OCI-LY1 (cell line): Measurements from ENCODE around the gene GJA8.

Experiments used
- H2AFZ ChIP-seq: fragments of 200-600 bp; sonication (generic), shearing (Covaris generic); 2 replicates; pipeline ENCODE4 v1.6.0; 2014; ENCODE audit warnings: antibody characterized with exemption, mild to moderate bottlenecking, low read length
- H3F3A ChIP-seq: fragments of 200-600 bp; sonication (generic), shearing (Covaris generic); 2 replicates; pipeline ENCODE4 v1.6.0; 2014; ENCODE audit warnings: mild to moderate bottlenecking, antibody characterized with exemption, low read length, moderate library complexity; ENCODE audit not compliant: insufficient read depth
- H3K27ac ChIP-seq: fragments of 200-600 bp; sonication (generic); 2 replicates; pipeline ENCODE4 v1.5.1; 2014; ENCODE audit warnings: low read length, mixed run types, mild to moderate bottlenecking, low read depth; ENCODE audit not compliant: poor library complexity, severe bottlenecking
- H3K27me3 ChIP-seq: fragments of 200-600 bp; sonication (generic); 2 replicates; pipeline ENCODE4 v1.6.0; 2014; ENCODE audit warnings: antibody characterized with exemption, mild to moderate bottlenecking, low read length, moderate library complexity; ENCODE audit not compliant: insufficient read depth
- H3K36me3 ChIP-seq: fragments of 200-600 bp; sonication (generic); 2 replicates; pipeline ENCODE4 v1.6.1; 2014; ENCODE audit warnings: mild to moderate bottlenecking, antibody characterized with exemption, low read length, moderate library complexity, mixed read lengths; ENCODE audit not compliant: insufficient read depth
- H3K4me1 ChIP-seq: fragments of 200-600 bp; sonication (generic); 2 replicates; pipeline ENCODE4 v1.5.1; 2014; ENCODE audit warnings: mild to moderate bottlenecking, low read length, moderate library complexity; ENCODE audit not compliant: insufficient read depth, severe bottlenecking
- H3K4me2 ChIP-seq: fragments of 200-600 bp; sonication (generic), shearing (Covaris generic); 2 replicates; pipeline ENCODE4 v1.6.1; 2014; ENCODE audit warnings: low read length
- H3K4me3 ChIP-seq: fragments of 200-600 bp; sonication (generic); 2 replicates; pipeline ENCODE4 v1.5.1; 2014; ENCODE audit warnings: low read length, low read depth, mild to moderate bottlenecking, mixed read lengths; ENCODE audit not compliant: poor library complexity, severe bottlenecking
- H3K79me2 ChIP-seq: fragments of 200-600 bp; shearing (Covaris generic); 2 replicates; pipeline ENCODE4 v1.6.1; 2016; ENCODE audit warnings: mixed run types, low read length, mixed read lengths; ENCODE audit not compliant: insufficient read depth
- H3K9ac ChIP-seq: fragments of 200-600 bp; sonication (generic), shearing (Covaris generic); 2 replicates; pipeline ENCODE4 v1.6.1; 2014; ENCODE audit warnings: mild to moderate bottlenecking, low read length, mixed read lengths
- H3K9me2 ChIP-seq: fragments of 200-600 bp; sonication (generic), shearing (Covaris generic); 2 replicates; pipeline ENCODE4 v1.6.1; 2014; ENCODE audit warnings: low read depth, mild to moderate bottlenecking, low read length, mixed read lengths
- H3K9me3 ChIP-seq: fragments of 200-600 bp; shearing (Covaris generic); 2 replicates; pipeline ENCODE4 v1.6.1; 2014; ENCODE audit warnings: low read length, mixed read lengths
- H4K20me1 ChIP-seq: fragments of 200-600 bp; sonication (generic), shearing (Covaris generic); 2 replicates; pipeline ENCODE4 v1.6.0; 2016; ENCODE audit warnings: mild to moderate bottlenecking, low read length; ENCODE audit not compliant: insufficient read depth
- CTCF ChIP-seq: fragments of 200-600 bp; sonication (generic), shearing (Covaris generic); IDR thresholded peaks from 2 replicates; pipeline ENCODE4 v1.5.1; 2017; ENCODE audit warnings: mild to moderate bottlenecking, antibody characterized with exemption, low read length, moderate library complexity, mixed read lengths
- EZH2 ChIP-seq: fragments of 200-600 bp; sonication (generic), shearing (Covaris generic); IDR thresholded peaks from 2 replicates; pipeline ENCODE4 v1.8.0; 2017; ENCODE audit warnings: borderline replicate concordance, mixed run types, mild to moderate bottlenecking, antibody characterized with exemption, low read length, moderate library complexity, mixed read lengths

GJA8 gene

GRCh38 chr1:147912553-147912952 is 10.0 kb downstream of the GJA8 start:
- no peak overlapping the region for H3K4me2 ChIP-seq
- TF ChIP-seq EZH2 (no peak), CTCF (no peak)
- no peaks in the 10 kb centered on the region for H3K4me1 ChIP-seq
- no peaks in the 10 kb centered on the region for H3K27me3 ChIP-seq
- no peak overlapping the region for H2AFZ ChIP-seq
- H4K20me1 ChIP-seq, result no peaks in the 10 kb centered on the region
- H3K9me2 ChIP-seq, result no peaks in the 10 kb centered on the region
- H3K4me3 ChIP-seq, result no peak overlapping the region
- no peak overlapping the region for H3K27ac ChIP-seq
- H3K9ac ChIP-seq, result no peak overlapping the region
- H3K9me3 ChIP-seq, result no peaks in the 10 kb centered on the region
- H3F3A ChIP-seq, result no peaks in the 10 kb centered on the region
- no peaks in the 10 kb centered on the region for H3K36me3 ChIP-seq
- no peaks in the 10 kb centered on the region for H3K79me2 ChIP-seq

GRCh38 chr1:147913362-147913942 is 10.9 kb downstream of the GJA8 start:
- Histone ChIP-seq H3K27ac (no peak overlapping the region), H3K4me2 (no peak overlapping the region), H2AFZ (no peak overlapping the region)

GRCh38 chr1:147919896-147920295 is 17.3 kb downstream of the GJA8 start:
- Histone ChIP-seq H2AFZ (no peak overlapping the region), H4K20me1 (no peaks in the 10 kb centered on the region), H3K4me3 (no peak overlapping the region), H3K4me1 (no peaks in the 10 kb centered on the region), H3K9ac (no peak overlapping the region), H3K27me3 (no peaks in the 10 kb centered on the region), H3K9me3 (no peaks in the 10 kb centered on the region), H3K9me2 (no peaks in the 10 kb centered on the region), H3K27ac (no peak overlapping the region), H3F3A (no peaks in the 10 kb centered on the region), H3K36me3 (no peaks in the 10 kb centered on the region), H3K4me2 (no peak overlapping the region), H3K79me2 (no peaks in the 10 kb centered on the region)
- TF ChIP-seq CTCF (no peak), EZH2 (no peak)

More at GRCh38 chr1:147913362-147913942, 10.9 kb downstream of the GJA8 start:
- Histone ChIP-seq H3K4me3 (no peak overlapping the region), H3K36me3 (no peaks in the 10 kb centered on the region), H4K20me1 (no peaks in the 10 kb centered on the region), H3K9me2 (no peaks in the 10 kb centered on the region), H3K79me2 (no peaks in the 10 kb centered on the region), H3K9me3 (no peaks in the 10 kb centered on the region), H3K9ac (no peak overlapping the region), H3K4me1 (no peaks in the 10 kb centered on the region), H3F3A (no peaks in the 10 kb centered on the region), H3K27me3 (no peaks in the 10 kb centered on the region)
- TF ChIP-seq CTCF (no peak), EZH2 (no peak)
